PFSK-1 (cell line): ENCODE data around the gene GABARAPL2.

Experiments
- POLR2AphosphoS5 ChIP-seq: IDR thresholded peaks from 2 replicates; pipeline ENCODE4 v1.6.1; 2012; ENCODE audit warnings: low read depth, mild to moderate bottlenecking, control low read depth, low read length, moderate library complexity
- SIN3A ChIP-seq: IDR thresholded peaks from 2 replicates; pipeline ENCODE4 v1.6.1; 2012; ENCODE audit warnings: mild to moderate bottlenecking, low read length, moderate library complexity, borderline replicate concordance; ENCODE audit not compliant: insufficient read depth

DNA sequence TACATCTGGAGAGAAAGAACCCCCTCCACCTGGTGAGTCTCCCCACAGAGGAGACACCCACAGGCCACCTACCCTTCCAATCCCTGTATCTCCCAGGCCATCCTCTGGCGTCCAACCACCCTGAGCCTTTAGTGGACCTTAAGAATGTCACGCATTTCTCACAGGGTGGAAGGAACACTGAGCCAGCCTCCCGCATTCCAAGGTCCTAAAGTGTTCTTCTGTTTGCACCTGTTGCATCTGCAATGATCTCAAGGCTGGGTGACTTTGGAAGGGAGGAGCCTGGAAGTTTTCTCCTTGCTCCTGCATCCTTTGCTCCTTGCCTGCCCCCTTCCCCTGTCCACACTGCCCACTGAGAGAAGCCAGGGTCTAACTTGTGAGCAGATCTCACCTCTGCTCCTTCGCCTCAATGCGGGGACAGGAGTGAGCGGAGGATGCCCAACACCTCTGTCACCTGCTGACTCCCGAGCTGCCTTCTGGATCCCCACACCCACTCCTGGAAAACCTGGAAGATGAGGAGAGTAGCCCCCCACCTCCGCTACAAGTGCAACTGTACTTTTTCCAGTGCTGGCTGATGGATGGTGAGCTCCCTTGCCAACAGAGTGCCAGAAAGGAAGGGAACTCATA lies 33.9 kb upstream of the GABARAPL2 start:
- no peak for TF ChIP-seq SIN3A
- TF ChIP-seq POLR2AphosphoS5 = no peak
